Smooth muscle cell (in vitro differentiated cells): ENCODE measurements around the gene KMT2E. TPM values are rescaled to one million over a fixed set of nuclear protein-coding genes. Genes with fewer than 3 reads are reported as not detected.

Experiments
- DNase-seq: peaks from one replicate; lab custom pipeline; 2025; ENCODE audit not compliant: unreplicated experiment; lab: John Stamatoyannopoulos, UW
- H2AFZ ChIP-seq: fragments of 200-600 bp; sonication (generic); 2 replicates; pipeline ENCODE4 v1.6.0; 2016; ENCODE audit warnings: antibody characterized with exemption, low read depth, mild to moderate bottlenecking
- H3F3A ChIP-seq: fragments of 200-600 bp; sonication (generic); 2 replicates; pipeline ENCODE4 v1.6.0; 2017; ENCODE audit warnings: antibody characterized with exemption, low read depth
- H3K27ac ChIP-seq: fragments of 200-600 bp; sonication (generic); 2 replicates; pipeline ENCODE4 v1.5.1; 2016; ENCODE audit warnings: low read depth, mild to moderate bottlenecking
- H3K27me3 ChIP-seq: fragments of 200-600 bp; sonication (generic); 2 replicates; pipeline ENCODE4 v1.6.1; 2016; ENCODE audit warnings: low read depth, mild to moderate bottlenecking
- H3K36me3 ChIP-seq: fragments of 200-600 bp; sonication (generic); 2 replicates; pipeline ENCODE4 v1.5.1; 2016; ENCODE audit warnings: low read depth
- H3K4me1 ChIP-seq: fragments of 200-600 bp; sonication (generic); 2 replicates; pipeline ENCODE4 v1.5.1; 2016; ENCODE audit warnings: low read depth
- H3K4me2 ChIP-seq: fragments of 200-600 bp; sonication (generic); 2 replicates; pipeline ENCODE4 v1.6.0; 2016; ENCODE audit warnings: mild to moderate bottlenecking
- H3K4me3 ChIP-seq: fragments of 200-600 bp; sonication (generic); 2 replicates; pipeline ENCODE4 v1.5.1; 2016; ENCODE audit warnings: mild to moderate bottlenecking
- H3K79me2 ChIP-seq: fragments of 200-600 bp; sonication (generic); 2 replicates; pipeline ENCODE4 v1.6.0; 2016; ENCODE audit warnings: low read depth, mild to moderate bottlenecking
- H3K9ac ChIP-seq: fragments of 200-600 bp; sonication (generic); 2 replicates; pipeline ENCODE4 v1.6.0; 2016; ENCODE audit warnings: low read depth
- H3K9me3 ChIP-seq: fragments of 200-600 bp; sonication (generic); replicated peaks from 2 replicates; pipeline ENCODE4 v1.5.1; 2016; ENCODE audit warnings: low read depth
- H4K20me1 ChIP-seq: fragments of 200-600 bp; sonication (generic); 2 replicates; pipeline ENCODE4 v1.6.0; 2016; ENCODE audit warnings: low read depth
- WGBS: methylation state at CpG from one replicate; pipeline ENCODE4 v1.1.7; 2016; ENCODE audit warnings: low lambda C conversion rate; 5-methylcytosine and 5-hydroxymethylcytosine counted together
- polyA plus RNA-seq: library from polyadenylated mRNA; unstranded; fragments of >200 nt; fragmentation: Nextera tagmentation; extraction: Ambion mirVana; gene quantifications from 2 replicates; pipeline ENCODE4 v1.2.1, GENCODE V29; 2016
- total RNA-seq: library from RNA; depleted of rRNA; stranded (reverse); fragments of >200 nt; gene quantifications from 2 replicates; pipeline ENCODE4 v1.2.3, GENCODE V29; 2014
- TF ChIP-seq, protein P1 (sequence below): fragments of 200-600 bp; sonication (generic); IDR thresholded peaks from 2 replicates; pipeline ENCODE4 v1.5.1; 2017; ENCODE audit warnings: borderline replicate concordance, mild to moderate bottlenecking, antibody characterized with exemption; ENCODE audit not compliant: insufficient read depth, poor library complexity, severe bottlenecking

The KMT2E gene
- total and polyA plus RNA-seq, 2 experiments from 2014 or later, result 64.4 to 88.1 TPM

DNA sequence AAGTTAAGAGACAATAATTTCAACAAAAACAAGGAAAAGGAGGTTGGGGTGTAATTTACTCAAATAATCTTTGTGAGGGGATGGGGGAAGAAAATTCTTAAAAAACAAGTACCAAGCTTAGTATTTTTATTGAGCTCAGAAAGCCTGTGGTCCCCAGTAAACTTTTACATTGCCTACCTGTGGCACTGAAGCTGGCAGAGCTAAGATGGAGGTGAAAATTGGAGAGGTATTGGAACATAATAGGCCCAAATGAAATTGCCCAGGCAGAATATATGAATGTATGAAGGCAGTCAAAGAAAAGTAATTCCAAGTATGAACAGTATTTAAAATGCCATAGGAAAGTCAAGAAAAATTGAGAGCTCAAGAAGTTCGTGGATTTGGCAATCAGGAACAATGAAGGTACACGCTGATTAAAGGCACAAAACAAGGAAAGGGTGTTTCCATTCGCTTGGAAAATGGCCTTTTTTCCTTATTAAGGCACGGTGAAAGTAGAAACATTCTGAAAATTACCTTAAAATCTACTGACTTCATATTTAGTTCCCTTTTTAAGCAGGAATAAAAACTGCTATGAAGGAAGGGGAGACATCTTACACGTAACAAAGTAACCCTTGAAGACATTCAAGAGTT is 3.4 kb upstream of the KMT2E start:
- Histone ChIP-seq H3K4me3 (peak overlapping the region; percentile 98), H3K36me3 (no peaks in the 10 kb centered on the region), H3F3A (peaks cover 25% of the 10 kb centered on the region), H3K9me3 (no peaks in the 10 kb centered on the region), H3K4me2 (peak overlapping the region; percentile 97), H2AFZ (no peak overlapping the region), H3K27me3 (no peaks in the 10 kb centered on the region), H3K9ac (peak overlapping the region; percentile 100), H3K79me2 (peaks cover 16% of the 10 kb centered on the region), H3K4me1 (peaks cover 13% of the 10 kb centered on the region), H4K20me1 (peaks cover 3% of the 10 kb centered on the region), H3K27ac (peak overlapping the region; percentile 100)
- TF ChIP-seq, protein P1, sequence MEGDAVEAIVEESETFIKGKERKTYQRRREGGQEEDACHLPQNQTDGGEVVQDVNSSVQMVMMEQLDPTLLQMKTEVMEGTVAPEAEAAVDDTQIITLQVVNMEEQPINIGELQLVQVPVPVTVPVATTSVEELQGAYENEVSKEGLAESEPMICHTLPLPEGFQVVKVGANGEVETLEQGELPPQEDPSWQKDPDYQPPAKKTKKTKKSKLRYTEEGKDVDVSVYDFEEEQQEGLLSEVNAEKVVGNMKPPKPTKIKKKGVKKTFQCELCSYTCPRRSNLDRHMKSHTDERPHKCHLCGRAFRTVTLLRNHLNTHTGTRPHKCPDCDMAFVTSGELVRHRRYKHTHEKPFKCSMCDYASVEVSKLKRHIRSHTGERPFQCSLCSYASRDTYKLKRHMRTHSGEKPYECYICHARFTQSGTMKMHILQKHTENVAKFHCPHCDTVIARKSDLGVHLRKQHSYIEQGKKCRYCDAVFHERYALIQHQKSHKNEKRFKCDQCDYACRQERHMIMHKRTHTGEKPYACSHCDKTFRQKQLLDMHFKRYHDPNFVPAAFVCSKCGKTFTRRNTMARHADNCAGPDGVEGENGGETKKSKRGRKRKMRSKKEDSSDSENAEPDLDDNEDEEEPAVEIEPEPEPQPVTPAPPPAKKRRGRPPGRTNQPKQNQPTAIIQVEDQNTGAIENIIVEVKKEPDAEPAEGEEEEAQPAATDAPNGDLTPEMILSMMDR, result no peak
- 12% methylated on average over 5 of the region's 5 CpGs for WGBS
- DNase-seq, result no peak

DNA sequence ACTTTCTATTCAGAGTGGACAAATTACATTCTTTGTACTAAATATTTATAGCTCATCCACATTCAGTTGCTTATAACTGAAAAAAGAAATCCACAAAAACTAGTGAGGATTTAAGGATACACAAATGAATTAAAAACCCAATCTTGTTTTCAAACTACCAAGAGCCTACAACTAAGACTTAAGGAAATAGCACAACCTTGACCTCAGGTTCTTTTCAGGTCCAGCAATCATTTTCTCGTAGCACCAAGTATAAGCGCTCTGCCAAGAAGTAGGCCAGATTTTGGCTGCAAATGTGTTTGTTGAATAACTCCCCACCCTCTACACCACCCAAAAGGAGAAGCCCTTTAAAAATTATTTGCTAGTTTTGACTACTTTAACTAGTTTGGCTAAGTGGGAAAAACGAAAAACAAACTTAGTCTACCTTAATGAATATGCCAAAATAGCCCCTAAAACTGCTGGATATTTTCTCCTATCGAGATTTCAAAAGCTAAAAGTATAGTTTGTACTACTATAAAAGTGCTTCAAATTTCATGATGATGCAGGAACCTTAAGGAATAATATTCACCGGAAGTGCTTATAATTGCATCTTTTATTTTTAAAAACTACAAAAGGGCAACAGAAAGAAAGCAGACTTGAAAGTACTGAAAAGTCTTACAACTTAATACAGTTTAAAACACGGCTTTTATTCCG is 2.7 kb upstream of the KMT2E start:
- Histone ChIP-seq H4K20me1 (peaks cover 10% of the 10 kb centered on the region), H2AFZ (no peak overlapping the region), H3K27me3 (no peaks in the 10 kb centered on the region), H3K9ac (peak overlapping the region; percentile 100), H3K4me2 (peak overlapping the region; percentile 97), H3K4me1 (peaks cover 17% of the 10 kb centered on the region), H3F3A (peaks cover 25% of the 10 kb centered on the region), H3K79me2 (peaks cover 23% of the 10 kb centered on the region), H3K27ac (peak overlapping the region; percentile 100), H3K9me3 (no peaks in the 10 kb centered on the region), H3K36me3 (no peaks in the 10 kb centered on the region), H3K4me3 (peak overlapping the region; percentile 98)
- DNase-seq, result no peak
- TF ChIP-seq, protein P1, result no peak
- 2% methylated on average over 7 of the region's 7 CpGs for WGBS

DNA sequence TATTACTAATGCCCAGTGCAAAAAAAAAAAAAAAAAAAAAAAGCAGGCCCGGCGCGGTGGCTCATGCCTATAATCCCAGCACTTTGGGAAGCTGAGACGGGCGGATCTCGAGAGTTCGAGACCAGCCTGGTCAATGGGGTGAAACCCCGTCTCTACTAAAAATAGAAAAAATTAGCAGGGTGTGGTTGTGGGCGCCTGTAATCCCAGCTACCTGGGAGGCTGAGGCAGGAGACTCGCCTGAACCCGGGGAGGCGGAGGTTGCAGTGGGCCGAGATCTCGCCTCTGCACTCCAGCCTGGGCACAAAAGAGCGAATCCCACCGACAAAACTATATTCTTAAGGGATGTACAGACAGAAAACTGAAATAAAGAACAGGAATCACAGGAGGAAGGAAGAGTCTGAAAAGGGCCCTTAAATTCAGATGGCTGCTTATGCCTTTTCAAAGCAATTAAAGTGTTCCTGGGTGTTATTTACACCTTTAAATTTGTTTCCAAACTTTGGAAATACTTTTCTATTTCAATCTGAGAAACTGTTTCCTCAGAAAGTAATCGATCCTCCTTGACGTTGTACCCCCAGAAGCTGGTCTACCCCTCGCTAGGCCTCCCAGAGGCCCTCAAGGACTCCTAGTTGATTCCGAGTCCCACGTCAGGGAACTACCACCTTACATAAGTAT is 2.0 kb upstream of the KMT2E start:
- peak overlapping the region; percentile 100 for H3K9ac ChIP-seq
- H3K27me3 ChIP-seq, result no peaks in the 10 kb centered on the region
- H3K9me3 ChIP-seq, result no peaks in the 10 kb centered on the region
- no peak overlapping the region for H2AFZ ChIP-seq
- peaks cover 30% of the 10 kb centered on the region for H3K79me2 ChIP-seq
- peak overlapping the region; percentile 100 for H3K27ac ChIP-seq
- TF ChIP-seq, protein P1, result no peak
- peaks cover 24% of the 10 kb centered on the region for H3K4me1 ChIP-seq
- peak overlapping the region; percentile 97 for H3K4me2 ChIP-seq
- peak overlapping the region; percentile 98 for H3K4me3 ChIP-seq
- H4K20me1 ChIP-seq, result peaks cover 17% of the 10 kb centered on the region
- DNase-seq, result no peak
- peaks cover 25% of the 10 kb centered on the region for H3F3A ChIP-seq
- under 1% methylated on average over 21 of the region's 21 CpGs for WGBS
- no peaks in the 10 kb centered on the region for H3K36me3 ChIP-seq
